HG03457 (cell line): Measurements from ENCODE around the gene PSMG2.
"Not testable (repeated sequence)": the region's sequence is repeated elsewhere in the genome, so short reads cannot be mapped to it uniquely, and the experiment has no call there.

Source experiments
- ATAC-seq: cut with Tn5 transposase; IDR thresholded peaks from one replicate; pipeline ENCODE4 v1.9.1; 2021; ENCODE audit warnings: moderate number of reproducible peaks; ENCODE audit not compliant: unreplicated experiment

Gene PSMG2

DNA sequence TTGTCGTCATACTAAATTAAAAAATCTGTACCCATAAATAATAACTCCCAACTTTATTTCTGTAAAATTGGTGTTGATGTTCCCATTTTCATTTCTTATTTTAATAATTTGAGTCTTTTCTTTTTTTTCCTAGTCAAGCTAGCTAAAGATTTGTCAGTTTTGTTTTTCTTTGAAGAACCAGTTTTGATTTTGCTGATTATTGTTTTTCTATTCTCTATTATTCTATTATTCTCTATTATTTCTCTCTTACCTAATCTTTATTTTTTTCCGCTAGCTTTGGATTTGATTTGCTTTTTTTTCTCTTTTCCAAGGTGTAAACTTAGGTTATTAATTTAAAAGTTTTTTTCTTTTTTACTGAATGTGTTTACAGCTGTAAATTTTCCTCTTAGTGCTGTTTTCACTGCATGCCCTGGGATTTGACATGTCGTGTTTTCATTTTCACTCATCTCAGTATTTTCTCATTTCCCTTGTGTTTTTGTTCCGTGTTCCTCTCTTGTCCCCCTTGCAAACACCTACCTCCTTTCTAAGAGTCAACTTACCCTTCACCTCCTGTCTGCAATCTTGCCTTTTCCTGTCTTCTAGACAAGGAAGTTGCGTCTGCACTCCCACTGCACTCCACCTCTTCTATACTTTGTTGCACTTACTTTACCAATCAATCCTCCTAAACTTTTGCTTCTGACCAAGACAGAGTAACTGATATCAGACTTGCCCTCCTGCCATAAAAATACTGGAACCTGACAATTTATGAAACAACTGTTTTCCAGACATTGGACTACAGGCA lies 18.8 kb downstream of the PSMG2 start:
- ATAC-seq = no peak

DNA sequence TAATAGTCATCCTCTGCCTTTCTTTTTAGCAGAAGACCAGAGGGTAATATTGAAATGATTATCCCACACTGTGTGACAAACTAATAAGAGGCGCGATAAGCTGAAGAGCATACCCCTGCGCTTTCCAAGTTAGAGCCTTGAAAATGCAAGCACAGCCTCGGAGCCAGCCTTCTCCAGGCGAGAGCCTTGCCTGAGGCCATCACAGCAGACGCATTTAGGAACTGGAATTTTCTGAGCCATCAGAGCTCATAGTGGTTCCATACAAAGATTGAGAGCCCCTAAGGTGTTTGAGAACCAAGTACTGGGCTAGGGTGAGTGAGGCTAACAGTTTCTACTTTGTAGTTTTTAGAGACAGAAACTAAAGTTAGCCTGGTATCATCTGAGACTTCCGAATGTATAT lies 19.9 kb downstream of the PSMG2 start:
- ATAC-seq = no peak

- ATAC-seq = no peak
These were observed 23.5 kb downstream of the PSMG2 start for GRCh38 chr18:12726331-12726730.

DNA sequence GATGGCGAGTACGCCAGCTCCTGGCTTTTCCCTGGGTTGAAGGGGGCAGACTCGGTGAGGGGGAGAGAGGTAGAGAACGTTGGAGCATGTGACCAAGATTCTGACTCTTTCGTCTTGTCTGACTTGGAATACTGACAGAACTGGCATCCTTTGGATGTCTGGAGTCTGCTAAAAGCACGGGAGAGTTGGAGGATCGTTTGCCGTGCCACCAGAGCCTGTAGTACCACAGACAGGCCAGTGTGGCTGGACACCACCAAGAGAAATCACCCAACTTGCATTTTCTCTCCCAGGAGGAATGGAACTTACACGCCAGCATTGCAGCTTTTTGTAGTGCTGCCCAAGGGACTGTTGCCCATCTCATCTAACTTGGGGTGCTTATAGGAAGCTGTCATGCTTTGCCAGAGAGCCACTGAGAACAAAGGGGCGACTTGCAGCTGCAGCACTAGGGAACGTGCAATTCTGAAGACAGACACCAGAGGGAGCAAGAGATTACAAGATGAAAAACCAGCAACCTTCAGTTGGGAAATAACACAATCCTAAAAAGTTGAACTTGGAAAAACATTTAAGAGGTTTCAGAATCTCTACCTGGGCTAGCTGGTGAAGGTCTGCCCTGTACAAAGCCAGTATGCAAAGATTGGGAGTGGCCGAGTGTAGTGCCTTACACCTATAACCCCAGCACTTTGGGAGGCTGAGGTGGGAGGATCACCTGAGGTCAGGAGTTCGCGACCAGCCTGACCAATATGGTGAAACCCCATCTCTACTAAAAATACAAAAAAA lies 24.1 kb downstream of the PSMG2 start:
- ATAC-seq = no peak

DNA sequence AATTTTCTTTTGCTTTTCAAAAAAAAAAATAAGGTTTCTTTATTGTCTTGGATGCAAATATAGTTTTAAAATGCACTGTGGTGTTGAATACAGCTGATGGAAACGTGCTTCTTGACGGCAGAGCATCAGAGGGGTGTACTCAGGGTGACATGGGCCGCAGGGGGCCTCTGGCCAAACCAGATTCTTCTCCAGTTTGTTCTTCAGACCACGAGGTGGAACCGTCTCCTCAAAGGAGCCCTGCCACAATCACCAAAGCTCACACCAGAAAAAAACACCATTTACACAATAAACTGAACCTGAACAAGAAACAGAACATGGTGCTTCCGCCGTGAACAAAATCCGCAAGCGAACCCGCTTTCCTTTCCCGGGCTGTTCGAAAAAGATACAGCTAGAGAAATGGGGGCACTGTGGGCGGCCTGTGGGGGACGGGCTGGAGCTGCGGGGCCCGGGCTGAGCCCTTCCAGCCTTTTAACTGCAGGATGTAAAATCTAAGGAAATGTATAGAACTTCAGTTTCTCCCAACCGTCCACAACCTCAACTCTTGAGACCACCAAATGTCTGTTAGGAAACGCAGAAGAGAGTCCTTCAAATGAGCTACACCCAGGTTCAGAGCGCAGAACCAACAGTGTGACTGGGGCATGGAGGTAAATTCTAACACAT lies 34.5 kb downstream of the PSMG2 start:
- ATAC-seq = no peak

DNA sequence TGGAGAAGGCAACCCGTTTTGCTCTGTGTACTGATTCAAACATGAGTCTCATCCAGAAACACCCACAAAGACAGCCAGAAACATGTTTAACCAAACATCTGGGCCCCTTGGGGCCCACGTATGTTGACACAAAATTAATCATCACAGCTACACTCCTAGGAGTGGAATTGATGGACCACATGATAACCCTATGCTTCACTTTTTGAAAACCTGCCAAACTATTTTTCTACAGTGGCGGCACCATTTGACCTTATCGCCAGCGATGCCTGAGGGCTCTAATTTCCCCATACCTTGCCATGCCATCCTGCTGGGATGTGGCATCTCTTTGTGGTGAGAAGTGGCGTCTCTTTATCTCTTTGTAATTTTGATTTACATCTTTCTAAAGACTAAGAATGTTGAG lies 38.5 kb downstream of the PSMG2 start:
- no peak for ATAC-seq

DNA sequence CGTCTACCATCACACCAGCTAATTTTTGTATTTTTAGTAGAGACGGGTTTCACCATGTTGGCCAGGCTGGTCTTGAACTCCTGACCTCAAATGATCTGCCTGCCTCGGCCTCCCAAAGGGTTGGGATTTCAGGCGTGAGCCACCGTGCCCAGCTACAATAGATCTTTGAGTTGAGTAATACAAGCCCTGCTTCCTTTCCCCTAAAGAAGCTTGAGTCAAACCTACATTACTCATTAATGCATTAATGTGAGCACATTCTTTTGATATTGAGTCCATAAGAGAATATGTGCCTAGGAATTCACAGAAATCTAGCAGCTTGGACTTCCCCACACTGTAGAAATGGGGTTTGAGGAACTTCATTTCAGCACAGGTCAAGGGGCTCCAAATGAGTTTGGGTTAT lies 39.6 kb downstream of the PSMG2 start:
- no peak for ATAC-seq

GRCh38 chr18:12744103-12744502 lies 41.3 kb downstream of the PSMG2 start:
- no peak for ATAC-seq

- no peak for ATAC-seq
These were observed 42.4 kb downstream of the PSMG2 start for GRCh38 chr18:12745095-12745795.

- ATAC-seq = no peak
These were observed 44.9 kb downstream of the PSMG2 start for GRCh38 chr18:12747530-12748315.

GRCh38 chr18:12748671-12749070 lies 45.8 kb downstream of the PSMG2 start:
- ATAC-seq = no peak

GRCh38 chr18:12749121-12749520 lies 46.3 kb downstream of the PSMG2 start:
- no peak for ATAC-seq

GRCh38 chr18:12750076-12750714 lies 47.4 kb downstream of the PSMG2 start:
- ATAC-seq = no peak

GRCh38 chr18:12750715-12751502 lies 48.1 kb downstream of the PSMG2 start:
- ATAC-seq = no peak

- ATAC-seq = no peak
These were observed 48.7 kb downstream of the PSMG2 start for GRCh38 chr18:12751503-12751884.

GRCh38 chr18:12751891-12752290 lies 49.0 kb downstream of the PSMG2 start:
- no peak for ATAC-seq

DNA sequence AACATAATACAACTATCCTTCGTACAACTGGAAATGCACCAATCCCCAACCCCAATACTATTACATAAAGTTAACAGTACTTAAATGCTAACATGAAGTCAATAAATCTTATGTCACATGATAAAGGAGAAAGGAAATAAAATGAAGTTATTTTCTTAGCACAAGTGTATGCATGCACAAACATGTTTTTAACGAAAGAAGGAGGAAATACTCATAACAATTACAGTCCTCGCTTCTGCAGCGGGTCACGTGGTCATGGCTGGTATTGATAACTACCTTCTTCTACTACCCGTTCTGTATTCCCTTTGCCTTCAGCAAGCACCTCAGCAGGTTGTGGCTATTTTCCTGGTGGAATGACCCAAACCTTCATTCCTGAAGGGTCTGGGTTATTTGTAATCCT lies 51.7 kb downstream of the PSMG2 start:
- ATAC-seq = no peak

DNA sequence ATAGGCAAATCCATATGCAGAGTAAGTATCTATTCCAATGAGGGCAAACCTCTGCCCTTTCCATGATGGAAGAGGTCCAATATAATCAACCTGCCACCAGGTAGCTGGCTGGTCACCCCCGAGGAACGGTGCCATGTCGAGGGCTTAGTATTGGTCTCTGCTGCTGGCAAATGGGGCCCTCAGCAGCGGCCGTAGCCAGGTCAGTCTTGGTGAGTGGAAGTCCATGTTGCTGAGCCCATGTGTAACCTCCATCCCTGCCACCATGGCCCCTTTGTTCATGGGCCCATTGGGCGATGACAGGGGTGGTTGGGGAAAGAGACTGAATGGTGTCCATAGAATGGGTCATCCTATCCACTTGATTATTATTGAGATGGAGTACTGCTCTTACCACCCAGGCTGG lies 52.8 kb downstream of the PSMG2 start:
- not testable (repeated sequence) for ATAC-seq

DNA sequence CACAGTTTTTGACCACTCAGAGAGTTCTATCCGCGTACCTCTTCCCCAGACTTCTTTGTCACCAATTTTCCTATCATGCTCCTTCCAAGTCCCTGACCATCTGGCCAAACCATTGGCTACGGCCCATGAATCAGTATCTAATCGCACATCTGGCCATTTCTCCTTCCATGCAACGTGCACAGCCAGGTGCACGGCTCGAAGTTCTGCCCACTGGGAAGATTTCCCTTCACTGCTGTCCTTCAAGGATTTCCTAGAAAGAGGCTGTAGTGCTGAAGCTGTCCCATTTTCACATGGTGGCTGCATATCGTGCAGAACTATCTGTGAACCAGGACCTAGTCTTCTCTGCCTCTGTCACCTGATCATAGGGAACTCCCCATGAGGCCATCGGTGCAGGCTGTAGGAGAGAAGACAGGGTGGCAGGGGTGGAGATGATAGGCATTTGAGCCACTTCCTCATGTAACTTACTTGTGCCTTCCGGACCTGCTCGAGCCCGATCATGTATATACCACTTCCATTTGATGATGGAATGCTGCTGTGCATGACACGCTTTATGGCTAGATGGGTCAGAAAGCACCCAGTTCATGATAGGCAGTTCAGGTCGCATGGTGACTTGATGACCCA lies 53.9 kb downstream of the PSMG2 start:
- ATAC-seq = not testable (repeated sequence)
